Fibroblast of mammary gland (primary cell): Measurements from ENCODE around the gene ADGRG2.

Experiments
- DNase-seq: peaks from one replicate; pipeline ENCODE4 v3.0.0-alpha.2; 2010; ENCODE audit warnings: low read depth
- H3K4me3 ChIP-seq: 2 replicates; pipeline ENCODE4 v1.5.1; 2011; ENCODE audit warnings: low read depth, mild to moderate bottlenecking, low read length, moderate library complexity; ENCODE audit not compliant: control insufficient read depth
- CTCF ChIP-seq: conservative IDR thresholded peaks from 2 replicates; pipeline ENCODE4 v1.5.1; 2011; ENCODE audit warnings: low read depth, low read length, inconsistent platforms; ENCODE audit not compliant: control insufficient read depth, insufficient read depth

ADGRG2 gene

GRCh38 chrX:18973527-18974192, 148.6 kb downstream of the ADGRG2 start:
- no peak overlapping the region for H3K4me3 ChIP-seq
- DNase-seq: no peak
- TF ChIP-seq CTCF: no peak

- H3K4me3 ChIP-seq: no peak overlapping the region
- TF ChIP-seq CTCF: no peak
- no peak for DNase-seq
Observed at GRCh38 chrX:18971506-18971905, 150.8 kb downstream of the ADGRG2 start.

- no peak for TF ChIP-seq CTCF
- peak; percentile 9 for DNase-seq
- H3K4me3 ChIP-seq: no peak overlapping the region
Observed at GRCh38 chrX:18970465-18970864, 151.8 kb downstream of the ADGRG2 start.

- no peak for TF ChIP-seq CTCF
- no peak for DNase-seq
- no peak overlapping the region for H3K4me3 ChIP-seq
Observed at GRCh38 chrX:18966624-18967023, 155.6 kb downstream of the ADGRG2 start.

- H3K4me3 ChIP-seq: no peak overlapping the region
- peak; percentile 37 for DNase-seq
- no peak for TF ChIP-seq CTCF
Observed at GRCh38 chrX:18964901-18965300, 157.4 kb downstream of the ADGRG2 start.

GRCh38 chrX:18964026-18964425, 158.2 kb downstream of the ADGRG2 start:
- no peak overlapping the region for H3K4me3 ChIP-seq
- DNase-seq: no peak
- no peak for TF ChIP-seq CTCF

- TF ChIP-seq CTCF: no peak
- no peak for DNase-seq
- no peak overlapping the region for H3K4me3 ChIP-seq
Observed at GRCh38 chrX:18962329-18962728, 159.9 kb downstream of the ADGRG2 start.
